Memory B cell (primary cell): ENCODE results near the gene TUBA4A.

Experiments
- ATAC-seq: fragments of 150-1000 bp; cut with Tn5 transposase; 2 replicates; pipeline ENCODE4 v1.10.0; 2021; ENCODE audit warnings: low read depth, mild to moderate bottlenecking, moderate library complexity
- DNase-seq, 2 donors: peaks; one replicate each; pipeline ENCODE4 v3.0.0; 2022; ENCODE audit warnings: low spot score in 2 of 2
- H3K27ac Mint-ChIP-seq: one replicate; pipeline ENCODE4 v1.8.0; 2022; ENCODE audit warnings: mild to moderate bottlenecking, moderate library complexity, mixed read lengths
- H3K27me3 Mint-ChIP-seq: one replicate; pipeline ENCODE4 v1.8.0; 2022; ENCODE audit warnings: mixed read lengths
- H3K36me3 Mint-ChIP-seq: one replicate; pipeline ENCODE4 v1.8.0; 2022; ENCODE audit warnings: mild to moderate bottlenecking, mixed read lengths
- H3K4me1 Mint-ChIP-seq: one replicate; pipeline ENCODE4 v1.8.0; 2022; ENCODE audit warnings: mixed read lengths
- H3K4me3 Mint-ChIP-seq: one replicate; pipeline ENCODE4 v1.8.0; 2022; ENCODE audit warnings: mild to moderate bottlenecking, moderate library complexity, mixed read lengths
- H3K9me3 Mint-ChIP-seq: one replicate; pipeline ENCODE4 v1.8.0; 2022; ENCODE audit warnings: mixed read lengths

TUBA4A gene

DNA sequence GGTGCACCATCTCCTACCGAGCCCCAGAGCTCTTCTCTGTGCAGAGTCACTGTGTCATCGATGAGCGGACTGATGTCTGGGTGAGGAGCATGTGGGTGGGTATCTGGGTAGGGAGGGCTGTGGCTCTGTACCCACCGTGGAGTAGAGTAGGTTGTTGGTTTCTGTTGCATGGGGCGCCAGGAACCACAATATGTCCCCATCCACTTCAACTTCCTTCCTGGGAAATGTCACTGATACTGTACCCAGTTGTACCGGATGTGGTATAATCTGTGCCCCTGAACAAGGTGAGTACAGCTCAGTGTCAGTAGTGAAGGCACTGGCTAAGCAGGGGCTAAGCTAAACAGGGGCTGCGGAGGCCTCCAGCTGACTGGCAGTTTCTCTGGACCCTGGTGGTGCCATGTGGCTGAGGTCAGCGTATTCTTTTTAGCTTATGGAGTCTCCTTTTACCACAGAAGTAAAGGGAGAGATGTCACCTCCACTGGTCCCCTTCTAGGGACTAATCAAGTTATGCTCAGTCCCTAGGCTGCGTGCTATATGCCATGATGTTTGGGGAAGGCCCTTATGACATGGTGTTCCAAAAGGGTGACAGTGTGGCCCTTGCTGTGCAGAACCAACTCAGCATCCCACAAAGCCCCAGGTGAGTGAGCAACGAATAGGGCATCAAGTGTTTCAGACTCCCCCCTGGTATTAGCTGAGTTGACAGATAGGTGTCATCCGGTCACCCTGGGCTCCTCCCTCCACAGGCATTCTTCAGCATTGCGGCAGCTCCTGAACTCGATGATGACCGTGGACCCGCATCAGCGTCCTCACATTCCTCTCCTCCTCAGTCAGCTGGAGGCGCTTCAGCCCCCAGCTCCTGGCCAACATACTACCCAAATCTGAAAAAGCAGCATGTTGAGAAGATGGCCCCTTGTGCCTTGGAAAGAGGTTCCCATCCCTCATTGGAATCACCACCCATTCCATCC lies 5.8 kb downstream of the TUBA4A start:
- DNase-seq, result no peak

DNA sequence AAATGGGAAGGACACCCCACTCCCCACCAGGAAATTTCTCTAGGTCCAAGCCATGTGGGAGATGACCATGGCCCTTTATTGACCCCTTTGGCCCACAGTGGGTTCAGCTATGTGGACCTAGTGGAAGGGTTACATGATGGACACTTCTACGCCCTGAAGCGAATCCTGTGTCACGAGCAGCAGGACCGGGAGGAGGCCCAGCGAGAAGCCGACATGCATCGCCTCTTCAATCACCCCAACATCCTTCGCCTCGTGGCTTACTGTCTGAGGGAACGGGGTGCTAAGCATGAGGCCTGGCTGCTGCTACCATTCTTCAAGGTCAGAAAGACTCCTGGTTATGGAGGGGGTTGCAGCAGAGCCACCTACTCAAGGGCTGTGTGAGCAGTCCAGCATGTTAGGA lies 7.2 kb downstream of the TUBA4A start:
- H3K27me3 Mint-ChIP-seq, result no peaks in the 10 kb centered on the region
- no peaks in the 10 kb centered on the region for H3K9me3 Mint-ChIP-seq
- peaks cover 50% of the 10 kb centered on the region for H3K4me1 Mint-ChIP-seq

More for the DNA sequence above, 5.8 kb downstream of the TUBA4A start:
- H3K27me3 Mint-ChIP-seq, result no peaks in the 10 kb centered on the region
- H3K27ac Mint-ChIP-seq, result peak overlapping the region; percentile 85
- H3K4me3 Mint-ChIP-seq, result peak overlapping the region; percentile 82
- no peaks in the 10 kb centered on the region for H3K9me3 Mint-ChIP-seq
- H3K4me1 Mint-ChIP-seq, result peaks cover 59% of the 10 kb centered on the region
- peak; percentile 48 for ATAC-seq
- H3K36me3 Mint-ChIP-seq, result peaks cover 22% of the 10 kb centered on the region

DNA sequence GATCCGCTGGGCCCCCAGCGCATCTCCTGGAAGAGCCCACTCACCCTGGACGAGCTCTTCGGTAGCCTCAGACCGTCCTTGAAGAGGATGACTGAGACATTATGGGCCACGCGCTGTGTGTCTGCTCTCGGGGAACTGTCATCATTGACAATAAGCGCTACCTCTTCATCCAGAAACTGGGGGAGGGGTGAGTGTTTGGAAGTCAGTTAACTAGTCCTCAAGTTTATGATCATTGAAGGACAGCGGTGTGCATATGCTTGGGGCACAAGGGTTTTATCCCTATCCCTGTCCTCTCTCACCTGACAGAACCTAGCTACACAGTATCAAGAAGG lies 7.9 kb downstream of the TUBA4A start:
- Mint-ChIP-seq H3K4me1 (peaks cover 43% of the 10 kb centered on the region), H3K4me3 (peak overlapping the region; percentile 88), H3K9me3 (no peaks in the 10 kb centered on the region), H3K27ac (peak overlapping the region; percentile 93), H3K27me3 (no peaks in the 10 kb centered on the region), H3K36me3 (peaks cover 14% of the 10 kb centered on the region)
- ATAC-seq, result no peak
- no peak for DNase-seq

More for the DNA sequence above, 7.2 kb downstream of the TUBA4A start:
- no peak for ATAC-seq
- H3K4me3 Mint-ChIP-seq, result peak overlapping the region; percentile 41
- peaks cover 18% of the 10 kb centered on the region for H3K36me3 Mint-ChIP-seq
- no peak for DNase-seq
- H3K27ac Mint-ChIP-seq, result peak overlapping the region; percentile 93

DNA sequence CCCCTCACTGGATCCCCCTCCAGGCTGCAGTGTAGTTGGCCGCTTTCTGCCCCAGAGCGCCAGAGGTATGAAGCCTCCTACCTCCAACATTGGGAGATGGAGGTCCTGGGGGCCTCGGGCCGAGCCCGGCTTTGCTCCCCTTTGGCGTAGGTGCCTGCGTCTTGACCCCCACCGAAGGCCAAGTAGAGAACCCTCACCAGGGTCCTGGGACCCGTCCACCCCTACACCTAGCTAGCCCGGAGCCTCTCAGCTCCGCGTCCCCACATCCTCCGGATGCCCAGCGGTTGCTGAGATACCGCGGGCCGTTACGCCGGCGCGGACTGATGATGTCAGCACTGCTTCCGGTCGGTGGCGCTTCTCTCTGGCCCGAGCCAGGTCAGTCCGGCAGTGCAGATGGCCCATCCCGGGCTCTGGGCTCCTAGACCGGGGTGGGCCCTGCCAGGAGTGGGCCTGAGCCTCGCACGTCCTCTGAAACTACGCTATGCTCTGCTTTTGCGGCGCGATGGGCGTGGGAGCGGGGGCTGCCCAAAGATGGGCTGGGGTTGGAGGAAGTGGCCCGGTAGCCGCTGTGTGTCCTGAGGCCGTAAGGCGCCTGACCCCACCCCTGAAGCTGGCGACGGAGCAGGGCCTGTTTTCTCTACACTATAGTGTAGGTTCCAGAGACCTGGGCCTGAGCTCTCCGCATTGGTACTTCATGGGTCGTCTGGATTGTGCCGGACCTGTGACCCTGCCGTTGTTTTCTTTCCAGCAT lies 8.4 kb downstream of the TUBA4A start, which contains the start of the genes GLB1L and STK16:
Gene GLB1L, minus strand, starts transcription at position 297 of the 751 bp plus-strand sequence. CDS start 1,871 bp downstream, outside the sequence.
Gene STK16, plus strand, starts transcription at position 332 of the 751 bp plus-strand sequence. CDS start 521 bp downstream, outside the sequence.
- H3K4me1 Mint-ChIP-seq, result peaks cover 38% of the 10 kb centered on the region
- H3K4me3 Mint-ChIP-seq, result peak within 1 kb of the TSS; percentile 88
- ATAC-seq (peak; percentile 84), DNase-seq (peak; percentile 83 to 91)
- peak within 1 kb of the TSS; percentile 93 for H3K27ac Mint-ChIP-seq
- H3K36me3 Mint-ChIP-seq, result peaks cover 11% of the 10 kb centered on the region
- no peaks in the 10 kb centered on the region for H3K27me3 Mint-ChIP-seq
- H3K9me3 Mint-ChIP-seq, result no peaks in the 10 kb centered on the region

DNA sequence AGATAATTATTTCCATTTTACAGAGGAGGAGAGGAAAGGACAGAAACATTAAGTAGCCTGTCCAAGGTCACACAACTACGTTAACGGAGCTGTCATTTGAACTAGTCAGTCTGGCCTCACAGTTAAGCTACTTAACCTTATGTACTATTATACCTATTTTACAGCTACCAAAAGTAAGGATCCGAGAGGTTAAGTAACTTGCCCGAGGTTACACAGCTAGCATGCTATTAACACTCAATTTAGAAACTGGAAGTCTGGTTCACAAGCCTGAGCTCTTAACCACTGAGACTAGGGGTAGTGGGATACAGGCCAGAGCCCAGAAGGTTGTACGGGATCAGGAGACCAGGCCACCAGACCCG lies 8.9 kb downstream of the TUBA4A start:
- no peak for DNase-seq
- no peaks in the 10 kb centered on the region for H3K9me3 Mint-ChIP-seq
- peak overlapping the region; percentile 88 for H3K4me3 Mint-ChIP-seq
- peaks cover 32% of the 10 kb centered on the region for H3K4me1 Mint-ChIP-seq
- H3K27ac Mint-ChIP-seq, result peak overlapping the region; percentile 93
- no peak for ATAC-seq
- no peaks in the 10 kb centered on the region for H3K27me3 Mint-ChIP-seq
- peaks cover 9% of the 10 kb centered on the region for H3K36me3 Mint-ChIP-seq

DNA sequence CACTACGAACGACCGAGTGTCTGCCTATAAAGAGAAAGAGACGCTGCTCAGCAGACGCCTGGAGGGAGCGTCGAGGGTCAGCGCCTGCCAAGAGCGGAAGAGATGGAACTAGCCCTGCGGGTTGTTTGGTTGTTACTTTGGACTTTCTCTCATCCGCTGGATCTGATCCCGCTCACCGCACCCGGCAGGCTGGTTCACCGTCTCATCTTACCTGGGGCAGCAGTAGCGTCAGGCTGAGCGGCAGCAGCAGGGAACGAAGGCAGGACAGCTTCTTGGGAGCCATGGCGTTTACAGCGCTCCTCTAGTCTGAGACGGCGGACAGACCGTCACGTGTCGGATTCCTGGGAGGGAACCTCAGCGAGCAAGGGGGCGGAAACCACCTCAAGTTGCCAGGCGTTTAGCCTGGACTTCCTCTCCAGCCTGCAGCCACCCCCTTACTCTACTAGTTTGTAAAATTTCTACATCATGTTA lies 10.4 kb downstream of the TUBA4A start:
- Mint-ChIP-seq H3K27ac (no peak overlapping the region), H3K9me3 (no peaks in the 10 kb centered on the region), H3K27me3 (no peaks in the 10 kb centered on the region), H3K4me3 (peak overlapping the region; percentile 28), H3K4me1 (peaks cover 21% of the 10 kb centered on the region), H3K36me3 (peaks cover 5% of the 10 kb centered on the region)
- DNase-seq, result no peak
- ATAC-seq, result no peak

DNA sequence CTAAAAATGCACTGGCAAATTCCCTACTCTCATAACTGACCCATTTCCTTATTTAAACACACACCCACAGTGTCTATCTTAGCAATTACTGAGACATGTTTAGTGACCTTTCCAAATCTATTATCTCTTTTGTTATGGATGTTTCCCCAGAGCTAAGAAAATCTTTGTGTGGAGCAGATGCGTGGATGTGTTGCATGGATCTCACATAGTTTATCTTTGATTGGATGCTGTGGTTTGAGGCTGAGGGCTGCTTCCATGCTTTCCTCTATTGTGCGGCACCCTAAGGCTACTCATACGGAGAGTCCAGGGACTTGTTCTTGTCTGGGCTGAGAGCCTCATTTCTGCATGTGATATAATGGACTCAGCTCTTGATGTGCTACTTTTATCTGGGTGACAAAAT lies 19.4 kb downstream of the TUBA4A start:
- no peaks in the 10 kb centered on the region for H3K27me3 Mint-ChIP-seq
- H3K36me3 Mint-ChIP-seq, result peaks cover 34% of the 10 kb centered on the region
- H3K4me1 Mint-ChIP-seq, result peaks cover 21% of the 10 kb centered on the region
- ATAC-seq (no peak), DNase-seq (no peak)
- no peaks in the 10 kb centered on the region for H3K9me3 Mint-ChIP-seq
- no peak overlapping the region for H3K4me3 Mint-ChIP-seq
- H3K27ac Mint-ChIP-seq, result no peak overlapping the region

DNA sequence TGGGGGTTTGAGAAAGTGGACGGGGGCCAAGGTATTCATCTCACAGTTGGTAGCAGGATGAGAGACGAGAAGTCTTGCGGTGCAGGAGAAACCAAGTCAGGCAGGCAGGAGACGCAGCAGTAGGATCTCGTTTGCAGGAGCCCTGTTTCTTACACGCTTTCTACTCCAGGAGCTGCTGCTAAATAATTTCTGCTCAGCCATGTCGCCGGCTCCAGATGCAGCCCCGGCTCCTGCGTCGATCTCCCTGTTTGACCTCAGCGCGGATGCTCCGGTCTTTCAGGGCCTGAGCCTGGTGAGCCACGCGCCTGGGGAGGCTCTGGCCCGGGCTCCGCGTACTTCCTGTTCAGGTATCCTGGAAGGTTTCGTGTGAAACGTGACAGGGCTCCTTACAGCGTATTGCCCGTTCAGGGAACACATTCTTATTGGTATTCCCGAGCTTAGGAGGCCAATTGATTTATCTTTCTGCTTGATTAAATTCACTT lies 23.6 kb downstream of the TUBA4A start:
- no peak for ATAC-seq
- Mint-ChIP-seq H3K9me3 (no peaks in the 10 kb centered on the region), H3K4me3 (peak overlapping the region; percentile 97), H3K4me1 (peaks cover 30% of the 10 kb centered on the region), H3K27me3 (no peaks in the 10 kb centered on the region), H3K36me3 (peaks cover 28% of the 10 kb centered on the region), H3K27ac (peak overlapping the region; percentile 96)
- DNase-seq, result no peak

DNA sequence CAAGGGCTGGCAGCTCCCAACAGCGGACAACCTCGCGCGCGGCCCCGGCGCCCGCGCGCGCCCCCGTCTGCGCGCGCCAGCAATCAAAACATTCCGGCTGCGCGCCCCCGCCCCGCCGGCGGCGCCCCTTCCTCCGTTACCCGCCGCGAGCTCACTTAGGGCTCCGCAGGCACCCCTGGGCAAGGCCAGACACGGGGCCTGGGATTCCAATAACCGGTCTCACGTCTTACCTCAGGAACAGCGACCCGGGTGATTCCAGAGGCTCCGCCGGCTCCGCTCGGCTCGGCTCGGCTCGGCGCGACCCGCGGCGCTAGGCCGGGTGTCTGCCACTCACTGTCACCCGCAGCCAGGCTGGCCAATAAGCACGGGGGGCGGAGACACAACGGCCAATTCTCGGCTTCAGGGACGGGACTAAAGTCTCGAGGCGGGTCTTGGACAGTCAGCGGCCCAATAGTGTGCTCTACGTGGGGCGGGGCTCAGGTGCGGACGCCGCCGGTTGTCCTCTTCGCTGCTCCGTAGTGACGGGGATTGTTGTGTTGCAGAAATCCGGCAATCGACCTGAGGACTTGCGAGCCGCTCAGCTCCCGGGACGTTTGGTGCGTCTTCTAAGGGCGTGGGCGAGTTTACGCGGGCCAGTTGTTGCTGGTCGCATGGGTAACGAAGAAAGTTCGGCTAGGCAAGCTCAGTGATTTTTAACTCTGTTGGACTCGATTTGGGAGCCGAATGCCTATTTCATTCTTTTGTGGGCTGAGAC lies 24.2 kb downstream of the TUBA4A start, which contains the start of the genes ANKZF1 and ATG9A:
Gene ANKZF1, plus strand, starts transcription at position 502 of the 754 bp plus-strand sequence. CDS start 452 bp downstream, outside the sequence.
Gene ATG9A, minus strand, starts transcription at position 332 of the 754 bp plus-strand sequence. CDS start 1,612 bp downstream, outside the sequence.
- Mint-ChIP-seq H3K27ac (peak within 1 kb of the TSS; percentile 96), H3K4me1 (peaks cover 28% of the 10 kb centered on the region), H3K36me3 (peaks cover 30% of the 10 kb centered on the region)

DNA sequence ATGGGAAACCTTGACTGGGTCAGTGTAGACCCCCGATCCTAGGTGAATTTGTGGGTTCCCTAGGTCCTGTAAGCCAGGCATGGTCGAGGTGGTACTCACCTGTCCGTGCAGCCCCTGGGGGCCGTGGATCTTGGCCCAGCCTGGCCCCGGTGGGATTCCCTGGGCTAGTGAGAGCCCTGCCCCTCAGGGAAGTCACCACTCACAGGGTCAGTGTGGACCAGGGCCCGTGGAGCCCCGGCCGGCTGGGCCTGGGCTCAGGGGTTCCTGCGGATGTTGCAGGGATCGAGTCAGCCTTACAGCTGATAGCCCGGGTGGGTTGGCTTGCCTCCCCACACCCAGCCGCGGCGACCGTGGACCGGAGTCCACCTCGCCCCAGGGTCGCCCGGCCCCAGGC lies 24.8 kb downstream of the TUBA4A start:
- Mint-ChIP-seq H3K9me3 (no peaks in the 10 kb centered on the region), H3K36me3 (peaks cover 27% of the 10 kb centered on the region), H3K4me3 (peak overlapping the region; percentile 72), H3K27me3 (no peaks in the 10 kb centered on the region), H3K4me1 (peaks cover 28% of the 10 kb centered on the region), H3K27ac (peak overlapping the region; percentile 96)
- no peak for DNase-seq
- no peak for ATAC-seq

More for the DNA sequence above, 24.2 kb downstream of the TUBA4A start, which contains the start of the genes ANKZF1 and ATG9A:
- peak within 1 kb of the TSS; percentile 97 for H3K4me3 Mint-ChIP-seq
- no peaks in the 10 kb centered on the region for H3K27me3 Mint-ChIP-seq
- ATAC-seq, result peak; percentile 96
- peak; percentile 95 to 97 for DNase-seq
- H3K9me3 Mint-ChIP-seq, result no peaks in the 10 kb centered on the region

DNA sequence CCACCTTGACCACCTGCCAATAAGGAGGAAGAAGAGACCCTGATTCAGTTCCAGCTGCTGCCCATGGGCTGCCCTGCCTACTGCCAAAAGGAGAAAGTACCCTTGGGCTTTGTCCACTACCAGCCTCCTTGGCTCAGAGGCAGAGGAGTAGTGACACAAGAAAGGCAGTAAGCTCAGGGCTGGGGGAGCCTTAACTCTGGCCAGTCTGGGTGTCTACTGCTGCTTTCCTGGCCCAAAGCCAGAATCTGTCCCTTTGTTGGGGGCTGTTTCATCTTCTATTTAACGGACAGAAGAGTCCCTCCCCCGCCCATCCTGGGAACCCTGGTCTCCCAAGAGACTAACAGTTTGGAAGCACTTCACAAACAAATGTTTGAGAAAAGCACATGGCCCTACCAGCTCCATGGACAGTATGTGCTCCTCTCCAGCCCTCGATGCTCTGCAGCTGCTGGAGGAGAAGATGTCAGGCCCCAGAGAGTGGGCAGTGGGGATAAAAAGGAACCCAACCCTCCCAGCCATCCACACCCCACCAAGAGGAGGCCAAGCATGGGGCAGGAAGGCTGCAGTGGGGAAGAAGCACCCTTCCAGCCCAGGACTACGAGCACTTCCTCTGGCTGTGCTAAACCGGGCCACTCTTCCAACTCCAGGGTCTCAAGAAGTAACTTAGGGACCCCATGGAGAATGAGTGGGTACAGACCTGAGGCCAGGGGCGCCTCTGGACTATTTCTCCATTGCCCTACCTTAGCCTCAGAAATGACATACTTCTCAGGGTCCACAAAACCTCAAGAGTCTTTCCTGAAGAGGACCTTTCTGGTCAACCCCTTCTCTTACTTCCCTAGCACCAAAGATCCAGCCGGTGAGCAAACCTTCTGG lies 25.4 kb downstream of the TUBA4A start:
- Mint-ChIP-seq H3K36me3 (peaks cover 25% of the 10 kb centered on the region), H3K27me3 (no peaks in the 10 kb centered on the region), H3K4me3 (peak overlapping the region; percentile 72), H3K4me1 (peaks cover 28% of the 10 kb centered on the region), H3K9me3 (no peaks in the 10 kb centered on the region), H3K27ac (peak overlapping the region; percentile 96)
- no peak for ATAC-seq
- no peak for DNase-seq

DNA sequence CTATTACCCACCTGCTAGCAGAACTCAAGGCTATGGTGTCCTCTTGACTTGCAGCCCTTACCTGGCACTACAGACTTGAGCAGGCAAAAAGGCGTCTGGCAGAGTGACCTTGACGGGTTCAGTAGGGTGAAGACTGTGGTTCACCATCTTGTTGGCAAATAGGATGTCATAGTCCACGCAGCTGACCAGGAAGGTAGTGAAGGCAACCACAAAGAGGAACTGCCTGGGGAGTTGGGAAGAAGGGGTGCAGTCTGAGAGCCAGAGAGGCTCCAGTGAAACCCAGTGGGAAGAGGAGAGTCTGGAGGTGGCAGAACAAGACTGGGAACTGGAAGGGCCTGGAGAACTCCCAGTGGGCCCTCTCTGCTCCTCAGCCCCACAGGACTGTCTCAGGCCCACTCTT lies 28.4 kb downstream of the TUBA4A start:
- no peaks in the 10 kb centered on the region for H3K9me3 Mint-ChIP-seq
- ATAC-seq (no peak), DNase-seq (no peak)
- H3K4me1 Mint-ChIP-seq, result peaks cover 20% of the 10 kb centered on the region
- no peak overlapping the region for H3K27ac Mint-ChIP-seq
- H3K27me3 Mint-ChIP-seq, result no peaks in the 10 kb centered on the region
- H3K36me3 Mint-ChIP-seq, result peaks cover 26% of the 10 kb centered on the region
- no peak overlapping the region for H3K4me3 Mint-ChIP-seq
